Loucy (cell line): ENCODE measurements around the gene MYL3.

ENCODE experiments used
- H2AFZ ChIP-seq: fragments of 200-600 bp; sonication (generic); 2 replicates; pipeline ENCODE4 v1.6.0; 2016; ENCODE audit warnings: antibody characterized with exemption, mild to moderate bottlenecking, low read length, moderate library complexity
- H3F3A ChIP-seq: fragments of 200-600 bp; 2 replicates; pipeline ENCODE4 v1.6.0; 2016; ENCODE audit warnings: antibody characterized with exemption, low read depth, mild to moderate bottlenecking
- H3K27me3 ChIP-seq: fragments of 200-600 bp; sonication (generic); 2 replicates; pipeline ENCODE4 v1.6.1; 2014; ENCODE audit warnings: low read length, mild to moderate bottlenecking; ENCODE audit not compliant: insufficient read depth, poor library complexity, severe bottlenecking
- H3K36me3 ChIP-seq: fragments of 200-600 bp; sonication (generic); 2 replicates; pipeline ENCODE4 v1.6.1; 2016; ENCODE audit warnings: low read length; ENCODE audit not compliant: insufficient read depth
- H3K4me1 ChIP-seq: fragments of 200-600 bp; sonication (generic); 2 replicates; pipeline ENCODE4 v1.5.1; 2014; ENCODE audit warnings: low read length, mild to moderate bottlenecking; ENCODE audit not compliant: insufficient read depth, poor library complexity, severe bottlenecking
- H3K4me2 ChIP-seq: fragments of 200-600 bp; sonication (generic); 2 replicates; pipeline ENCODE4 v1.6.0; 2014; ENCODE audit warnings: antibody characterized with exemption, low read length, low read depth, mild to moderate bottlenecking; ENCODE audit not compliant: poor library complexity, severe bottlenecking
- H3K4me3 ChIP-seq: fragments of 200-600 bp; sonication (generic); 2 replicates; pipeline ENCODE4 v1.5.1; 2014; ENCODE audit warnings: low read length, mild to moderate bottlenecking, mixed read lengths; ENCODE audit not compliant: poor library complexity, severe bottlenecking
- H3K79me2 ChIP-seq: fragments of 200-600 bp; sonication (generic); 2 replicates; pipeline ENCODE4 v1.6.1; 2014; ENCODE audit warnings: low read length; ENCODE audit not compliant: insufficient read depth
- H3K9ac ChIP-seq: fragments of 200-600 bp; sonication (generic); 2 replicates; pipeline ENCODE4 v1.6.0; 2014; ENCODE audit warnings: mild to moderate bottlenecking, low read depth, low read length, moderate library complexity; ENCODE audit not compliant: poor library complexity, severe bottlenecking
- H3K9me2 ChIP-seq: fragments of 200-600 bp; sonication (generic); replicated peaks from 2 replicates; pipeline ENCODE4 v1.6.1; 2016; ENCODE audit warnings: low read depth, low read length, mixed read lengths
- H3K9me3 ChIP-seq: fragments of 200-600 bp; sonication (generic); 2 replicates; pipeline ENCODE4 v1.6.1; 2014; ENCODE audit warnings: mild to moderate bottlenecking, antibody characterized with exemption, low read length, low read depth; ENCODE audit not compliant: insufficient read depth
- H4K20me1 ChIP-seq: fragments of 200-600 bp; sonication (generic); 2 replicates; pipeline ENCODE4 v1.6.0; 2014; ENCODE audit warnings: antibody characterized with exemption, low read length, mild to moderate bottlenecking; ENCODE audit not compliant: insufficient read depth, poor library complexity, severe bottlenecking
- EZH2phosphoT487 ChIP-seq: fragments of 200-600 bp; IDR thresholded peaks from 2 replicates; pipeline ENCODE4 v1.6.1; 2018; ENCODE audit warnings: antibody characterized with exemption, mild to moderate bottlenecking, moderate library complexity, borderline replicate concordance
- TF ChIP-seq, protein P1 (sequence below): fragments of 200-600 bp; sonication (generic); conservative IDR thresholded peaks from 2 replicates; pipeline ENCODE4 v1.5.1; 2014; ENCODE audit warnings: mild to moderate bottlenecking, antibody characterized with exemption, low read length

Gene MYL3

DNA sequence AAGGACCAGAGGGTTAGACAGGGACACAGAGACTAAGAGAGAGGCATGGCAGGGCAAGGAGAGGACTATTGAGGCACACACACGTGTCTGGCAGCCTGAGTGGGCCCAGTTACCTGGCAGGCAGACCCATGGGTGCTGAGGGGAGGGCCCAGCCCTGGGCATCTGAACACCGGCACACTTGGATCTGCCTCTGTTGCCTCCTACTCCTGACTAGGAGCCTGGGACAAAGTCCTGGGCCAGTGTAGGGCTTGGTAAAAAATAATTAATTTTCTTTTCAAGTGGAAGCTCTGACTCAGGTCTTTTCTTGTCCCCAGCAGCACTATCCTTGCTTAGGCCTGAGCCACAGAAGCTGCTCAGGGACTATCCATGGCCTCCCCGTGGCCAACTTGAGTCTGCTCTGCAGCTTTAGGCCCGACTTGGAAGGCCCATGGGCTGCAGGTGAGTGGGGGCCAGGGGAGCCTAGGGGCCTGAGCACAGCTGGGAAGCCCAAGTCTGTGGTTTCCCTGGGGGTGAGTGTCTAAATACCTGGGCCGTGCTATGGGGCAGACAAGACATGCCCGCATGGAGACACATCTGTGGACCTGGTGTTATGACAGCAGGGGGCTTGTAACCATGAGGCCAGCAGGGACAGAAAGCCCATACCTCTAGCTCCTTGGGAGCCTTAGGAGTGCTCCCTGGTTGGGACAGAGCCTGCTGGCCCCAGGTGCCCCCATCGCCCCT is 14.3 kb upstream of the MYL3 start, which contains the start of gene PTH1R:
Gene PTH1R, plus strand, starts transcription at position 316 of the 720 bp plus-strand sequence. CDS start 5,839 bp downstream, outside the sequence.
- Histone ChIP-seq H3K79me2 (no peaks in the 10 kb centered on the region), H3K9me3 (no peaks in the 10 kb centered on the region), H3K4me1 (no peaks in the 10 kb centered on the region), H3F3A (no peaks in the 10 kb centered on the region), H3K27me3 (no peaks in the 10 kb centered on the region), H3K4me2 (no peak within 1 kb of the TSS), H3K4me3 (no peak within 1 kb of the TSS), H3K36me3 (no peaks in the 10 kb centered on the region), H3K9me2 (no peaks in the 10 kb centered on the region), H2AFZ (no peak within 1 kb of the TSS), H4K20me1 (no peaks in the 10 kb centered on the region), H3K9ac (no peak within 1 kb of the TSS)
- TF ChIP-seq, protein P1, sequence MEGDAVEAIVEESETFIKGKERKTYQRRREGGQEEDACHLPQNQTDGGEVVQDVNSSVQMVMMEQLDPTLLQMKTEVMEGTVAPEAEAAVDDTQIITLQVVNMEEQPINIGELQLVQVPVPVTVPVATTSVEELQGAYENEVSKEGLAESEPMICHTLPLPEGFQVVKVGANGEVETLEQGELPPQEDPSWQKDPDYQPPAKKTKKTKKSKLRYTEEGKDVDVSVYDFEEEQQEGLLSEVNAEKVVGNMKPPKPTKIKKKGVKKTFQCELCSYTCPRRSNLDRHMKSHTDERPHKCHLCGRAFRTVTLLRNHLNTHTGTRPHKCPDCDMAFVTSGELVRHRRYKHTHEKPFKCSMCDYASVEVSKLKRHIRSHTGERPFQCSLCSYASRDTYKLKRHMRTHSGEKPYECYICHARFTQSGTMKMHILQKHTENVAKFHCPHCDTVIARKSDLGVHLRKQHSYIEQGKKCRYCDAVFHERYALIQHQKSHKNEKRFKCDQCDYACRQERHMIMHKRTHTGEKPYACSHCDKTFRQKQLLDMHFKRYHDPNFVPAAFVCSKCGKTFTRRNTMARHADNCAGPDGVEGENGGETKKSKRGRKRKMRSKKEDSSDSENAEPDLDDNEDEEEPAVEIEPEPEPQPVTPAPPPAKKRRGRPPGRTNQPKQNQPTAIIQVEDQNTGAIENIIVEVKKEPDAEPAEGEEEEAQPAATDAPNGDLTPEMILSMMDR: no peak
- no peak for TF ChIP-seq EZH2phosphoT487

DNA sequence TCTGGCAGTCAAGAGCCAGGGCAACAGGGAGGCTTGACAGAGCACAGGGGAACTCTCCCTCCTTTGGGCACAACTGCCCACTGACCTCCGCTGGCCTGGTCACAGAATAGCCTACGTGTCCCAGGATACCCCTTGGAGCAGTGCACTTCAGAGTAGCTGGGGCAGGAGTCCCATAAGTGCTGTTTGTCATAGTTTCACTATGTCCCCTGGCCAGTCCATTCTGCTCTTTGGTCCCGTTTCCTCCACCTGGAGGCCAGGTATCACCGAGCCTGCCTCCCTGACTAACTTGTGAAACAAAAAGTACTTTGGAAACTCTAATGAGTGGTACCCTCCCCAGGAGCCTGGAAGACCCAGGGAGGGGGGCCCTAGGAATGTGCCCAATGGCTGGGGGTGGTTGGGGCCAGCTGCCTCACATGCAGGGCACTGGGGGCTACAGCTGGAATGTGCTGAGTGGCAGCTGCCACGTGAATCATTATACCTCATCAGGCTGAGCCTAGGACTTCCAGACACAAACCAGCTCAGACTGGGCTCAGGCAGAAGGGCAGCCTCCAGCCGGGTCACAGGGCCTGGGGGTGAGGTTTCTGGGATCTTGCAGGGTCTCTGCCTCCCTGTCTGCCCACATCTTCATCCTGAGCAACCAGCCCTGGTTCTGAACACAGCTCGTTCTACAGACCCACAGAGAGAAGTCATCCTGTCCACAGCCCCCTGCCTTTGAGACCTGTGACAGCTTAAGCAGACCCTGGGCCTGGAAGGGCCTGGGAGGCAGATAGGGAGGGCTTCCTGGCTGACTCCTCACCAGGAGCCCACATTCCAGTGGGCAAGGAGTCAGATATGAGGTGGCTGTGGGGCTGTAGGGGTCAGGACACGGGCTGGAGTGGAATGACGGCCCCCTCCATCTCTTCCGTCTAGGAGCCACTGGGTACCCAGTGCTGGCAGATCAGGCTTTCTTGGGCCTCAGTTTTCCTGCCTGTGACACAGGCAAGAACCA is 13.4 kb upstream of the MYL3 start:
- H4K20me1 ChIP-seq: no peaks in the 10 kb centered on the region
- no peak overlapping the region for H2AFZ ChIP-seq
- no peak overlapping the region for H3K9ac ChIP-seq
- no peak overlapping the region for H3K4me2 ChIP-seq
- no peak overlapping the region for H3K4me3 ChIP-seq
- no peaks in the 10 kb centered on the region for H3K79me2 ChIP-seq
- no peaks in the 10 kb centered on the region for H3K27me3 ChIP-seq
- H3K36me3 ChIP-seq: no peaks in the 10 kb centered on the region
- TF ChIP-seq EZH2phosphoT487: no peak
- TF ChIP-seq, protein P1: no peak
- no peaks in the 10 kb centered on the region for H3K9me2 ChIP-seq
- no peaks in the 10 kb centered on the region for H3K9me3 ChIP-seq
- no peaks in the 10 kb centered on the region for H3K4me1 ChIP-seq
- no peaks in the 10 kb centered on the region for H3F3A ChIP-seq

DNA sequence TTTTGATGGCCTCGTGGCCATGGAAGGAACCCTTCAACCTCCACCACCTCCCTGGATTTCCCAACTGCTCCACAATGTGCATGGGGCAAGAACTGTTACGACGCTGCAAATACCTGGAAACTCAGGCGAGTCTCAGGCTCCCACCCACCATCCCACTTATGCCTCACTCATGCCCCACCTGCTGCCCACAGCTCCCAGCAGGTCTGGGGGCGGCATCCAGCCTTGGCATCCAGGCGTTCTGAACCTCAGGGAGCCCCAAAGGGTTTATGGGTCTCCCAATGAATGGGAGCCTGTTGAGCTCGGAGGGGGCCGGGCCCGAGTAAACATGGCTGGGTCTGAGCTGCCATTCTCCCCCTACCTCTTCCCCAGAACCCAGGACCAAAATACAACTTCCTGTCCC is 12.3 kb upstream of the MYL3 start:
- Histone ChIP-seq H3K79me2 (no peaks in the 10 kb centered on the region), H4K20me1 (no peaks in the 10 kb centered on the region), H3K9ac (no peak overlapping the region), H3K9me2 (no peaks in the 10 kb centered on the region), H3K4me2 (no peak overlapping the region), H3K36me3 (no peaks in the 10 kb centered on the region), H3K9me3 (no peaks in the 10 kb centered on the region), H3K4me1 (no peaks in the 10 kb centered on the region), H3F3A (no peaks in the 10 kb centered on the region), H3K4me3 (no peak overlapping the region), H2AFZ (no peak overlapping the region), H3K27me3 (no peaks in the 10 kb centered on the region)
- TF ChIP-seq EZH2phosphoT487: no peak
- TF ChIP-seq, protein P1: no peak
